GM18858 (cell line): Measurements from ENCODE around the gene MYO9A.

Source experiments
- ATAC-seq: cut with Tn5 transposase; IDR thresholded peaks from one replicate; pipeline ENCODE4 v1.9.1; 2021; ENCODE audit not compliant: unreplicated experiment

Gene MYO9A

GRCh38 chr15:71962537-71962936, 155.4 kb downstream of the MYO9A start:
- ATAC-seq = no peak

GRCh38 chr15:71957026-71957425, 160.9 kb downstream of the MYO9A start:
- ATAC-seq = no peak

- ATAC-seq = no peak
Observed at GRCh38 chr15:71951134-71951533, 166.8 kb downstream of the MYO9A start.

- ATAC-seq = no peak
Observed at GRCh38 chr15:71945012-71945411, 172.9 kb downstream of the MYO9A start.

- ATAC-seq = no peak
Observed at GRCh38 chr15:71943806-71944205, 174.1 kb downstream of the MYO9A start.

- no peak for ATAC-seq
Observed at GRCh38 chr15:71939981-71940588, 177.9 kb downstream of the MYO9A start.

GRCh38 chr15:71937650-71938311, 180.2 kb downstream of the MYO9A start:
- no peak for ATAC-seq

- no peak for ATAC-seq
Observed at GRCh38 chr15:71934446-71934845, 183.5 kb downstream of the MYO9A start.

GRCh38 chr15:71932689-71933088, 185.3 kb downstream of the MYO9A start:
- no peak for ATAC-seq

GRCh38 chr15:71931261-71931660, 186.7 kb downstream of the MYO9A start:
- no peak for ATAC-seq

GRCh38 chr15:71925145-71925544, 192.8 kb downstream of the MYO9A start:
- no peak for ATAC-seq

GRCh38 chr15:71921191-71921590, 196.8 kb downstream of the MYO9A start:
- ATAC-seq = no peak

- ATAC-seq = no peak
Observed at GRCh38 chr15:71920573-71920972, 197.4 kb downstream of the MYO9A start.

GRCh38 chr15:71916834-71917233, 201.1 kb downstream of the MYO9A start:
- no peak for ATAC-seq

GRCh38 chr15:71914092-71914491, 203.9 kb downstream of the MYO9A start:
- no peak for ATAC-seq

GRCh38 chr15:71899674-71900073, 218.3 kb downstream of the MYO9A start:
- no peak for ATAC-seq

GRCh38 chr15:71893691-71894090, 224.3 kb downstream of the MYO9A start:
- ATAC-seq = no peak

- ATAC-seq = no peak
Observed at GRCh38 chr15:71892335-71892734, 225.6 kb downstream of the MYO9A start.

GRCh38 chr15:71891026-71891425, 226.9 kb downstream of the MYO9A start:
- no peak for ATAC-seq

- ATAC-seq = no peak
Observed at GRCh38 chr15:71889947-71890346, 228.0 kb downstream of the MYO9A start.

- ATAC-seq = no peak
Observed at GRCh38 chr15:71889385-71889784, 228.6 kb downstream of the MYO9A start.

- peak; percentile 51 for ATAC-seq
Observed at GRCh38 chr15:71888797-71889196, 229.2 kb downstream of the MYO9A start.

GRCh38 chr15:71885390-71885789, 232.6 kb downstream of the MYO9A start:
- no peak for ATAC-seq
